Lower leg skin (tissue), 4 donors: Measurements from ENCODE around the gene CUEDC2. TPM values are rescaled to one million over a fixed set of nuclear protein-coding genes. Genes with fewer than 3 reads are reported as not detected.

Experiments
- DNase-seq, 2 donors: peaks; one replicate each; pipeline ENCODE4 v3.0.0-alpha.2; 2019; ENCODE audit warnings: low spot score in 2 of 2
- H3K4me3 ChIP-seq: fragments of 200-600 bp; sonication (generic); 2 replicates; pipeline ENCODE4 v1.5.1; 2017; ENCODE audit warnings: mild to moderate bottlenecking, low read depth; ENCODE audit not compliant: poor library complexity, severe bottlenecking
- POLR2A ChIP-seq, 2 donors: fragments of 450-650 bp; IDR thresholded peaks; one replicate each; pipeline ENCODE4 v1.6.1; 2016 to 2017; ENCODE audit warnings: antibody characterized with exemption in 2 of 2, mild to moderate bottlenecking in 1 of 2, moderate library complexity in 1 of 2
- WGBS, 2 donors: methylation state at CpG; one replicate each; pipeline ENCODE4 v1.1.5; 2018; 5-methylcytosine and 5-hydroxymethylcytosine counted together
- intact Hi-C: fragments of 100-400 bp; cut with DNase I; formaldehyde crosslinking; loops from one replicate; pipeline ENCODE4 v1.15.0; 2023; ENCODE audit warnings: low total_unique reads
- total RNA-seq, 4 donors: library from RNA; depleted of rRNA; stranded (reverse); fragments of >200 nt; gene quantifications; one replicate each; pipeline ENCODE4 v1.1.0, GENCODE V29; 2016
- TF ChIP-seq, protein P1 (sequence below), 3 donors: fragments of 450-650 bp; IDR thresholded peaks; one replicate each; pipeline ENCODE4 v1.5.1; 2016; ENCODE audit warnings: antibody characterized with exemption in 3 of 3, mild to moderate bottlenecking in 3 of 3, moderate library complexity in 2 of 3

Gene CUEDC2
- total RNA-seq, 4 donors from 2014 or later, result 30.3 to 51.2 (median 32.7) TPM

DNA sequence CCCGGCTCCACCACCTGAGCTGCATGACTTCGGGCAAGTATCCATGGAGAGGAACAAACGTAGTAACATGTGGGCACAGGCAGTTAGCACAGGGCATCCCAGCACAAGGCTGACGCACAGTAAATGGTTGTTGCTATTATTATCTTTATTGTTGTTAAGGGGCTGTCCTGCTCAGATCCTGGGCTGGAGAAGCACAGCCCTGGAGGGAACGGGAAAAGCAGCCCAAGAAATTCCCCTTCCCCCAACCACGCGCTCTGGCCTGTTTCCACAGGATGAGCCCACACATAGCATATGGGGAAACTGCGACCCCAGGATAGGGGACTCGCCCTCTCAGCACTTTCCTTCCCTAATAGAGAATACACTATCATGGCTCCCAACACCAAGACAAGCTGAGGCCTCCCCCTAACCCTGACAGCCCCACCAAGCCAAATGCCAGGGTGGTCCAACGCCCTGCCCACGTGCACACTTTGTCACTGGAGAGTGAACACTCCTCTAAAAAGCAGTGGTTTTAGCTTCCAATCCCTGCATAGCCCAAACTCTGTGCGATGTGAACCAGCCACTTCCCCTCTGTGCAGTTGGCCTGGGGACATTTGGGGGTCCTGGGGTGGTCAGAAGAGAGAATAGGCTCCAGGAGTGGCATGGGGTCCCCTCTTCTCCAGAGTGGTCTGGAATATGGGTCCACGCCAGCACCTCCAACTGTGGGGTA lies 24.8 kb downstream of the CUEDC2 start:
- no peak for TF ChIP-seq POLR2A (IDR thresholded peaks at IDR 0.05)
- TF ChIP-seq, protein P1, sequence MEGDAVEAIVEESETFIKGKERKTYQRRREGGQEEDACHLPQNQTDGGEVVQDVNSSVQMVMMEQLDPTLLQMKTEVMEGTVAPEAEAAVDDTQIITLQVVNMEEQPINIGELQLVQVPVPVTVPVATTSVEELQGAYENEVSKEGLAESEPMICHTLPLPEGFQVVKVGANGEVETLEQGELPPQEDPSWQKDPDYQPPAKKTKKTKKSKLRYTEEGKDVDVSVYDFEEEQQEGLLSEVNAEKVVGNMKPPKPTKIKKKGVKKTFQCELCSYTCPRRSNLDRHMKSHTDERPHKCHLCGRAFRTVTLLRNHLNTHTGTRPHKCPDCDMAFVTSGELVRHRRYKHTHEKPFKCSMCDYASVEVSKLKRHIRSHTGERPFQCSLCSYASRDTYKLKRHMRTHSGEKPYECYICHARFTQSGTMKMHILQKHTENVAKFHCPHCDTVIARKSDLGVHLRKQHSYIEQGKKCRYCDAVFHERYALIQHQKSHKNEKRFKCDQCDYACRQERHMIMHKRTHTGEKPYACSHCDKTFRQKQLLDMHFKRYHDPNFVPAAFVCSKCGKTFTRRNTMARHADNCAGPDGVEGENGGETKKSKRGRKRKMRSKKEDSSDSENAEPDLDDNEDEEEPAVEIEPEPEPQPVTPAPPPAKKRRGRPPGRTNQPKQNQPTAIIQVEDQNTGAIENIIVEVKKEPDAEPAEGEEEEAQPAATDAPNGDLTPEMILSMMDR (IDR thresholded peaks at IDR 0.05), result no peak
- intact Hi-C loops, result no loop called here
- H3K4me3 ChIP-seq, result no peak overlapping the region
- WGBS, 2 donors, result 45 to 52% methylated on average over 13 of the region's 13 CpGs
- no peak for DNase-seq

DNA sequence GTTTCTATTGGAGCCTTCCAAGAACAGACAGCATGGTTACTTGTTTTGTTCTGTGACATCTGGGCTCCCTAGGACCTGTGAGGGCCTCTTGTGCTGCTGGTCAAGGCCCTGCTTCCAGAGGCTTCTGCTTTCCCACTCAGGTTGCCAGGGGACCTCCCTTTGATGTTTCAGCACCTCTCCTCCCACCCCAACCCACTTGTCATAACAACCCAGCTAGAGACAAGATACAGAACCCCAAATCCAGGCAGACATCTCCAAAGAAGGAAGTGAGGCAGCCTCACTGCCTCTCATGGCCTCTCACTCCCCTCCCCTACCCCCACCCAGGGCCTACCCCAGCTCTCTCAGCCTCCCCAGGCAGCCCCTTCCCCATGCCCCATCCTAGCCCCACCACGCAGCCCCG lies 25.6 kb downstream of the CUEDC2 start:
- 92% methylated on average over 2 of the region's 2 CpGs for WGBS, 2 donors
- TF ChIP-seq, protein P1 (IDR thresholded peaks at IDR 0.05), result no peak
- TF ChIP-seq POLR2A (IDR thresholded peaks at IDR 0.05), result no peak
- intact Hi-C loops, result no loop called here
- no peak overlapping the region for H3K4me3 ChIP-seq
- no peak for DNase-seq

DNA sequence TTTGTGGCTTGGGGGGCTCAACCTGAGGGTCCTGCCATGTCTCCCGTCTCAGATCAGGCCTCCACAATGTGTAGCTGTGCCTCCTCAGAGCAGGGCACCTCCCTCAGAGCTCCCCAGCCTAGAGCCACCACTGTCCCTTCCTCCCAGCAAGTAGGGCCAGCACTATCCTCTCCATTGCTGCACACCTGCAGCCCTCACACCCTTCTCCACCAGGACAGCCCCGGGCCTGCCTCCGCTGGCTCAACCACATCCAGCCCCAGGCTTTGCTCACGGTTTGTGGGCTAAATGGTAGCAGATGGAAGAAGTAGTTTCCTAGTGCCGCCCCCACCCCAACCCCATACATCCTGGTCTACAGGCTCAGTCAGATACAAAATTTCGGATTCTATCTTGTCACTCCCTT lies 26.7 kb downstream of the CUEDC2 start:
- no peak overlapping the region for H3K4me3 ChIP-seq
- DNase-seq, result no peak
- intact Hi-C loops, result no loop called here
- 53 to 60% methylated on average over 6 of the region's 6 CpGs for WGBS, 2 donors
- TF ChIP-seq, protein P1 (IDR thresholded peaks at IDR 0.05), result no peak
- TF ChIP-seq POLR2A (IDR thresholded peaks at IDR 0.05), result no peak

DNA sequence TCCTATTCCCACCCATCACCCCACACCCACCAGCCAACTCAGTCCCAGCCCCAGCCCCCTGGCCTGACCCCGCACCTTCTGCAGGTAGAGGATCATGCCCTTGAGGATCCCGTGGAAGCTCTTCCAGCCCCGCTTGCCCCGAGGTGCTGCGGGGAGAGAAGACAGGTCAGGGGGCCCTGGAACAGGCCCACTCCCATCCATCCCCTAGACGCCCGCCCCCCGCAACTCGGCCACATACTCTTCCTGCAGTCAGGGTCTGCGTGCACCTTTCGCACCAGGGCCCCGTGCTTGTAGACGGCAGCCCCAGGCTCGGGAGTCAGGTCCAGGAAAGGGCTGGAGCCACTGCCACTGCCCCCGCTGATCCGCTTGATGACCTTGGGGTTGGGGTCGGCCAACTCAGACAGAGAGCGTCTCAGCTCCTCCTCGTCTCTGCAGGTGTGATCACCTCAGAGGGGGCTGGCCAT lies 27.2 kb downstream of the CUEDC2 start:
- no peak for TF ChIP-seq POLR2A (IDR thresholded peaks at IDR 0.05)
- TF ChIP-seq, protein P1 (IDR thresholded peaks at IDR 0.05), result no peak
- DNase-seq, result no peak
- intact Hi-C loops, result no loop called here
- WGBS, 2 donors, result 77 to 83% methylated on average over 17 to 18 of the region's 19 CpGs
- no peak overlapping the region for H3K4me3 ChIP-seq

DNA sequence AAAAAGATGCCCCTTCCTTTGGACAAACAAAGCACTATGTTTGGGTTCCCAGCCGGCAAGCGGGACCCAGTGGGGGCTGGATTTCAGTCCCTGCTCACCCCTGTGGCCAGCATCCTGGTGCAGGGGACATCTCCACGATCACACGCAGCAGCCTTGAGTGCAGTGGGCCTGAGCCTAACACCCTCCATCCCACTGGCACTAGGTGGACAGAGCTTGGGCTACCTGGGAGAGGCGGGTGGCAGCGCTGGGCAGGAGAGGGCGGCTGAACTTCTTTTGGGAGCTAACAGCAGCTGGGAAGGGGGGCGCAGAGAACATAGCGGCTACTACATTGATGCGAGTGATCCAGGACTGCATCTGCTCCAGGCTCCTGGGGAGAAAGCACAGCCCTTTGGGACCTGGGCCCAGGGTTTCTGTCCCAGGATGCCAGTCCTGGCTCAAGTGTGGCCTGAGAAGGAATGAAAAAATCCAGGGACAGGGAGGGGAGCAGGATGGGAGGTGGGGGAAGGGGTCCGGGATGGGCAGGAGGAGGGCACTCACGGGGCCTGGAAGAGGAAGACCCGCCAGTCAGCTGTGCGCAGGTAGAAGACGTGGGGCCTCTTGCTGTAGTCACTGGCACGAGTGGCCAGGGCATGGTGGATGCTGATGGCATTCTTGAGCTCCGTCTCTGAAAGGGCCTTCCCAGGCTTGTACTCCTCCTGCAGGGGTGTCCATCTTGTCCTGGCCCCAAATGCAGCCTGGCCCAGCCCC lies 27.8 kb downstream of the CUEDC2 start:
- TF ChIP-seq, protein P1 (IDR thresholded peaks at IDR 0.05), result no peak
- no peak for TF ChIP-seq POLR2A (IDR thresholded peaks at IDR 0.05)
- no peak overlapping the region for H3K4me3 ChIP-seq
- no peak for DNase-seq
- WGBS, 2 donors, result 77 to 91% methylated on average over 17 of the region's 17 CpGs
- intact Hi-C loops, result no loop called here
